ENCODE measurements around the gene LMX1B.

GRCh38 chr9:126671381-126671831 lies 57.7 kb downstream of the LMX1B start:
- TF ChIP-seq SIN3A (IDR thresholded peaks at IDR 0.05; ENCODE audit: borderline replicate concordance, insufficient read depth, low read length) (no peak), TAF1 (IDR thresholded peaks at IDR 0.05; ENCODE audit: borderline replicate concordance, insufficient read depth, low read length) (no peak), POLR2AphosphoS5 (IDR thresholded peaks at IDR 0.05; ENCODE audit: low read depth, low read length) (no peak), REST (IDR thresholded peaks at IDR 0.05; ENCODE audit: insufficient read depth in 1 of 2, low read depth in 2 of 2, low read length in 2 of 2) (no peak), FOXP2 (optimal IDR thresholded peaks at IDR 0.05; ENCODE audit: borderline replicate concordance, extremely low read depth, extremely low read length, insufficient read depth) (no peak)

Measured in PFSK-1 (cell line).